CD14-positive monocyte (primary cell): ENCODE data around the gene KIRREL3. TPM values are rescaled to one million over a fixed set of nuclear protein-coding genes. Genes with fewer than 3 reads are reported as not detected.

Source experiments
- DNase-seq, 3 donors: peaks; one replicate each; pipeline ENCODE4 v3.0.0-alpha.2; 2011 to 2022
- H2AFZ ChIP-seq: 2 replicates; pipeline ENCODE4 v1.6.0; 2012; ENCODE audit warnings: mild to moderate bottlenecking, low read depth, low read length, inconsistent platforms; ENCODE audit not compliant: insufficient read depth, poor library complexity, severe bottlenecking
- H3K27ac ChIP-seq, 2 donors: 1 replicate in 1 of 2; 2 replicates in 1 of 2; pipeline ENCODE4 v1.5.1; 2012 to 2013; ENCODE audit warnings: low read length in 2 of 2, control low read depth in 1 of 2, inconsistent platforms in 1 of 2, low read depth in 1 of 2, mild to moderate bottlenecking in 1 of 2
- H3K27me3 ChIP-seq, 2 donors: one replicate each; pipeline versions ENCODE4 v1.6.0 to v1.6.1; 2011 to 2013; ENCODE audit warnings: low read length in 2 of 2; ENCODE audit not compliant: control insufficient read depth in 2 of 2, insufficient read depth in 2 of 2
- H3K36me3 ChIP-seq, 2 donors: replicated peaks in 1 of 2; 1 replicate in 1 of 2; 2 replicates in 1 of 2; pipeline versions ENCODE4 v1.5.1 to v1.6.1; 2012 to 2013; ENCODE audit warnings: low read length in 2 of 2, control low read depth in 1 of 2, inconsistent platforms in 1 of 2, mild to moderate bottlenecking in 1 of 2; ENCODE audit not compliant: insufficient read depth in 2 of 2, control insufficient read depth in 1 of 2
- H3K4me1 ChIP-seq, 2 donors: 1 replicate in 1 of 2; 2 replicates in 1 of 2; pipeline versions ENCODE4 v1.5.1 to v1.6.1; 2012 to 2013; ENCODE audit warnings: low read length in 2 of 2, control low read depth in 1 of 2, inconsistent platforms in 1 of 2, mild to moderate bottlenecking in 1 of 2, moderate library complexity in 1 of 2; ENCODE audit not compliant: insufficient read depth in 2 of 2, control insufficient read depth in 1 of 2
- H3K4me2 ChIP-seq: replicated peaks from 2 replicates; pipeline ENCODE3; 2012; ENCODE audit warnings: low read length, moderate library complexity, mild to moderate bottlenecking; ENCODE audit not compliant: poor library complexity, severe bottlenecking; ENCODE audit errors: extremely low read depth
- H3K4me3 ChIP-seq, 3 experiments: fragments of 200-600 bp in 1 of 3; sonication (generic) in 1 of 3; replicated peaks in 1 of 3; 1 replicate in 2 of 3; 2 replicates in 1 of 3; pipeline ENCODE4 v1.5.1; 2011 to 2013; ENCODE audit warnings: low read length in 3 of 3, mild to moderate bottlenecking in 3 of 3, control low read depth in 2 of 3, low read depth in 2 of 3, inconsistent platforms in 1 of 3, moderate library complexity in 1 of 3
- H3K79me2 ChIP-seq: 2 replicates; pipeline ENCODE4 v1.6.0; 2012; ENCODE audit warnings: mild to moderate bottlenecking, control low read depth, inconsistent platforms, low read length, moderate library complexity; ENCODE audit not compliant: insufficient read depth
- H3K9ac ChIP-seq: 2 replicates; pipeline ENCODE4 v1.6.0; 2017; ENCODE audit warnings: low read length, mild to moderate bottlenecking; ENCODE audit not compliant: insufficient read depth, poor library complexity, severe bottlenecking
- H3K9me3 ChIP-seq, 2 donors: replicated peaks in 1 of 2; 1 replicate in 1 of 2; 2 replicates in 1 of 2; pipeline versions ENCODE4 v1.5.1 to v1.6.1; 2012 to 2013; ENCODE audit warnings: low read length in 2 of 2, control low read depth in 1 of 2; ENCODE audit not compliant: control insufficient read depth in 1 of 2, insufficient read depth in 1 of 2
- H4K20me1 ChIP-seq: 2 replicates; pipeline ENCODE4 v1.6.0; 2012; ENCODE audit warnings: mild to moderate bottlenecking, low read length, control low read depth, moderate library complexity; ENCODE audit not compliant: insufficient read depth
- H3K27ac Mint-ChIP-seq, 7 donors: one replicate each; pipeline ENCODE4 v1.8.0; 2020; ENCODE audit warnings: mild to moderate bottlenecking in 7 of 7, mixed read lengths in 7 of 7, moderate library complexity in 6 of 7, inconsistent platforms in 2 of 7
- H3K27me3 Mint-ChIP-seq, 3 donors: one replicate each; pipeline ENCODE4 v1.8.0; 2021 to 2022; ENCODE audit warnings: low read depth in 3 of 3, mild to moderate bottlenecking in 3 of 3, mixed read lengths in 3 of 3, moderate library complexity in 3 of 3, inconsistent platforms in 1 of 3
- H3K36me3 Mint-ChIP-seq, 2 donors: one replicate each; pipeline ENCODE4 v1.8.0; 2020; ENCODE audit warnings: mixed read lengths in 2 of 2, inconsistent platforms in 1 of 2, mild to moderate bottlenecking in 1 of 2
- H3K4me1 Mint-ChIP-seq: one replicate; pipeline ENCODE4 v1.8.0; 2020; ENCODE audit warnings: mild to moderate bottlenecking, mixed read lengths
- H3K4me3 Mint-ChIP-seq, 2 donors: one replicate each; pipeline ENCODE4 v1.8.0; 2020; ENCODE audit warnings: mild to moderate bottlenecking in 2 of 2, mixed read lengths in 2 of 2, moderate library complexity in 1 of 2
- H3K9me3 Mint-ChIP-seq, 7 donors: one replicate each; pipeline ENCODE4 v1.8.0; 2020 to 2022; ENCODE audit warnings: mixed read lengths in 7 of 7, mild to moderate bottlenecking in 6 of 7, moderate library complexity in 6 of 7, inconsistent platforms in 2 of 7
- WGBS: methylation state at CpG from one replicate; pipeline ENCODE4 v1.1.5; 2013; ENCODE audit warnings: missing lambda C conversion rate; ENCODE audit not compliant: insufficient coverage; 5-methylcytosine and 5-hydroxymethylcytosine counted together
- intact Hi-C, 2 donors: fragments of 100-400 bp; cut with micrococcal nuclease; formaldehyde crosslinking; loops; one replicate each; pipeline versions ENCODE4 v1.15.0 to v1.15.1; 2023
- polyA plus RNA-seq, 3 donors: library from polyadenylated mRNA; depleted of rRNA in 1 of 3; unstranded in 2 of 3; stranded (reverse) in 1 of 3; fragments of 300-500 nt in 2 of 3; fragments of >200 nt in 1 of 3; fragmentation: Illumina TruSeq in 2 of 3; gene quantifications; 1 replicate in 2 of 3; 2 replicates in 1 of 3; pipeline ENCODE4 v1.2.3, GENCODE V29; 2012 to 2021
- TF ChIP-seq, protein P1 (sequence below): fragments of 200-600 bp; IDR thresholded peaks from one replicate; pipeline ENCODE4 v1.8.0; 2022; ENCODE audit warnings: antibody characterized with exemption, mild to moderate bottlenecking

Gene KIRREL3
- polyA plus RNA-seq, 3 donors = not detected

DNA sequence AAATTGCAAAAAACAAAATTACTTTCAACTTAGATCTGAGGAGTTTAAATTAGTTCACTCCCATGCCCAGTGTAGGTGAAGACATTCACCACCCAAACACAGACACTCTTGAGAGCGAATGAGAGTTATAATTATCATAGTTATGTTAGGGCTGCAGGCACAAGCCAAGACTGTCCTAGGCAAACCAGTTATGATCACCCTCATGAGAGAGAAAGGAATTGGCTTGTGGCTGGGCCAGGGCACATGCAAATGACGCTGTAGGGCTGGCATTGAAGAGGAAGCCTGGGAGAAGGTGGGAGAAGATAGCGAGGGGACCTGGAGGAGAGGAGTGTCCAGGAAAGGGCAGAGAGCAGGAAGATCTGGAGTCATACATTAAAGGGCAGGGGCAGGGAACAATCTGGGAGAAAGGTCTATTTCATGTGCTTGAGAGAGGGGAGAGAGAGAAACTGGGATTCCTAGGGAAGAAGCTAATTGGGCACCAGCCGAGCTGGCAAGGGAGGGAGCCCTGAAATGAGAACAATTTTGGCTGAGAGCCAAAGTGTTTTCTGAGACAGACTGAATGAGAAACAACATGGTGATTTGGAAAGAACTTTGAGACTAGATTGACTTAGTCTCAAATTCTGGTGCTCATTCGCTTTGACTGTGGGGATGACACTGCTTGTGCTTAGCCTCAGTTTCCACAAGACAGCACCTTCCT lies 279.9 kb downstream of the KIRREL3 start:
- H4K20me1 ChIP-seq = no peaks in the 10 kb centered on the region
- WGBS = 71% methylated on average over 3 of the region's 5 CpGs
- H3K4me1 ChIP-seq = no peaks in the 10 kb centered on the region
- Mint-ChIP-seq H3K36me3 (no peaks in the 10 kb centered on the region), H3K27me3 (peaks cover 0 to 9% (median 7%) of the 10 kb centered on the region in 3 donors), H3K4me3 (no peak overlapping the region), H3K27ac (no peak overlapping the region), H3K9me3 (peaks cover 0 to 2% (median 0%) of the 10 kb centered on the region in 7 donors), H3K4me1 (peaks cover 8% of the 10 kb centered on the region)
- H3K27ac ChIP-seq = no peak overlapping the region
- H3K27me3 ChIP-seq = no peaks in the 10 kb centered on the region
- no peaks in the 10 kb centered on the region for H3K36me3 ChIP-seq
- no peaks in the 10 kb centered on the region for H3K79me2 ChIP-seq
- intact Hi-C loops = no loop called here
- no peaks in the 10 kb centered on the region for H3K9me3 ChIP-seq
- H3K4me3 ChIP-seq = no peak overlapping the region
- DNase-seq = no peak
- no peak overlapping the region for H3K4me2 ChIP-seq
- no peak overlapping the region for H3K9ac ChIP-seq
- no peak overlapping the region for H2AFZ ChIP-seq
- TF ChIP-seq, protein P1, sequence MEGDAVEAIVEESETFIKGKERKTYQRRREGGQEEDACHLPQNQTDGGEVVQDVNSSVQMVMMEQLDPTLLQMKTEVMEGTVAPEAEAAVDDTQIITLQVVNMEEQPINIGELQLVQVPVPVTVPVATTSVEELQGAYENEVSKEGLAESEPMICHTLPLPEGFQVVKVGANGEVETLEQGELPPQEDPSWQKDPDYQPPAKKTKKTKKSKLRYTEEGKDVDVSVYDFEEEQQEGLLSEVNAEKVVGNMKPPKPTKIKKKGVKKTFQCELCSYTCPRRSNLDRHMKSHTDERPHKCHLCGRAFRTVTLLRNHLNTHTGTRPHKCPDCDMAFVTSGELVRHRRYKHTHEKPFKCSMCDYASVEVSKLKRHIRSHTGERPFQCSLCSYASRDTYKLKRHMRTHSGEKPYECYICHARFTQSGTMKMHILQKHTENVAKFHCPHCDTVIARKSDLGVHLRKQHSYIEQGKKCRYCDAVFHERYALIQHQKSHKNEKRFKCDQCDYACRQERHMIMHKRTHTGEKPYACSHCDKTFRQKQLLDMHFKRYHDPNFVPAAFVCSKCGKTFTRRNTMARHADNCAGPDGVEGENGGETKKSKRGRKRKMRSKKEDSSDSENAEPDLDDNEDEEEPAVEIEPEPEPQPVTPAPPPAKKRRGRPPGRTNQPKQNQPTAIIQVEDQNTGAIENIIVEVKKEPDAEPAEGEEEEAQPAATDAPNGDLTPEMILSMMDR = no peak

DNA sequence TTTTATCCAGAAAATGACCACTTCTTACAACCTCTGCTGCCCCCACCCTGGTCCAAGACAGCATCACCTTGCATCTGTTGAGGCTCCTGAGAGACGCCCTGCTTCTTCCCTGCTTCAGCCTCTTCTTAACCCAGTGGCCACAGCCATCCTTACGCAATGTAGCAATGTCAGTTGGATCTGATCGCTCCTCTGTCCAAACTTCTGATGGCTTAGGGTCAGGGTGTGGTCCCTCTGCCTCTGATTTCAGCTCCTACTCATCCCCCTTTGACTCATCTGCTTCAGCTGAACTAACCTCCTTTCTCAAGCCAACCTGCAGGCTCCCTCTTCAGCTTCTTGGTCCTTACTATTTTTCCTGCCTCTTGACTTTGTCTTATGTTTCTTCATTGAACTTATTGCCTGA lies 280.8 kb downstream of the KIRREL3 start:
- H3K36me3 Mint-ChIP-seq = no peaks in the 10 kb centered on the region
- TF ChIP-seq, protein P1 = no peak
- no peak overlapping the region for H3K4me3 Mint-ChIP-seq
- Histone ChIP-seq H3K9ac (no peak overlapping the region), H3K4me2 (no peak overlapping the region), H4K20me1 (no peaks in the 10 kb centered on the region), H3K27me3 (no peaks in the 10 kb centered on the region), H3K79me2 (no peaks in the 10 kb centered on the region), H3K9me3 (no peaks in the 10 kb centered on the region), H3K4me1 (no peaks in the 10 kb centered on the region), H3K36me3 (no peaks in the 10 kb centered on the region), H3K4me3 (no peak overlapping the region), H2AFZ (no peak overlapping the region), H3K27ac (no peak overlapping the region)
- peaks cover 8% of the 10 kb centered on the region for H3K4me1 Mint-ChIP-seq
- H3K27ac Mint-ChIP-seq = no peak overlapping the region
- peaks cover 0 to 2% (median 0%) of the 10 kb centered on the region in 7 donors for H3K9me3 Mint-ChIP-seq
- H3K27me3 Mint-ChIP-seq = peaks cover 2 to 10% (median 9%) of the 10 kb centered on the region in 3 donors
- intact Hi-C loops = no loop called here
- 85% methylated on average over 3 of the region's 3 CpGs for WGBS
- no peak for DNase-seq
